SK-N-SH (cell line): ENCODE data around the gene FOXP1. TPM values are rescaled to one million over a fixed set of nuclear protein-coding genes. Genes with fewer than 3 reads are reported as not detected.

Experiments used
- CTCF ChIA-PET: fragments of 300-600, 350-600 bp; formaldehyde crosslinking; extraction: SDS; loops from one replicate; lab custom pipeline; 2021; lab: Yijun Ruan, JAX
- POLR2A ChIA-PET: fragments of 350-600 bp; sonication (Branson Sonifier 250); formaldehyde crosslinking; extraction: SDS; loops from one replicate; lab custom pipeline; 2020; ENCODE audit warnings: antibody characterized with exemption, inconsistent platforms; lab: Yijun Ruan, JAX
- DNase-seq: peaks from one replicate; pipeline ENCODE4 v3.0.0; 2012
- H2AFZ ChIP-seq: fragments of 200-600 bp; sonication (generic); 2 replicates; pipeline ENCODE4 v1.8.1; 2016; ENCODE audit warnings: antibody characterized with exemption, mild to moderate bottlenecking, low read depth
- H3F3A ChIP-seq: fragments of 200-600 bp; sonication (generic); replicated peaks from 2 replicates; pipeline ENCODE3; 2016; ENCODE audit warnings: antibody characterized with exemption, mild to moderate bottlenecking; ENCODE audit not compliant: insufficient read depth
- H3K27ac ChIP-seq, 2 experiments: fragments of 200-500 bp in 1 of 2; fragments of 200-600 bp in 1 of 2; sonication (Bioruptor generic) in 1 of 2; sonication (generic), shearing (Covaris generic) in 1 of 2; 2 replicates each; pipeline versions ENCODE4 v1.5.1 to v1.6.1; 2014 to 2016; ENCODE audit warnings: low read depth in 2 of 2, inconsistent platforms in 1 of 2, low read length in 1 of 2, mild to moderate bottlenecking in 1 of 2, mixed read lengths in 1 of 2
- H3K27me3 ChIP-seq: fragments of 200-600 bp; sonication (generic), shearing (Covaris generic); 2 replicates; pipeline ENCODE4 v1.6.1; 2016; ENCODE audit warnings: mixed run types; ENCODE audit not compliant: insufficient read depth
- H3K36me3 ChIP-seq, 2 experiments: fragments of 200-500 bp in 1 of 2; fragments of 200-600 bp in 1 of 2; sonication (Bioruptor generic) in 1 of 2; sonication (generic) in 1 of 2; replicated peaks in 1 of 2; 2 replicates each; pipeline versions ENCODE3 to v1.5.1; 2014 to 2016; ENCODE audit warnings: low read length in 1 of 2, mild to moderate bottlenecking in 1 of 2; ENCODE audit not compliant: insufficient read depth in 2 of 2, control insufficient read depth in 1 of 2
- H3K4me1 ChIP-seq, 2 experiments: fragments of 200-500 bp in 1 of 2; fragments of 200-600 bp in 1 of 2; sonication (Bioruptor generic) in 1 of 2; sonication (generic), shearing (Covaris generic) in 1 of 2; 2 replicates each; pipeline versions ENCODE4 v1.5.1 to v1.6.1; 2014 to 2016; ENCODE audit warnings: low read depth in 1 of 2, low read length in 1 of 2, mixed run types in 1 of 2; ENCODE audit not compliant: insufficient read depth in 2 of 2, control insufficient read depth in 1 of 2
- H3K4me2 ChIP-seq: fragments of 200-600 bp; sonication (generic), shearing (Covaris generic); 2 replicates; pipeline ENCODE4 v1.6.1; 2017; ENCODE audit warnings: mixed run types
- H3K4me3 ChIP-seq, 2 experiments: fragments of 200-500 bp in 1 of 2; fragments of 200-600 bp in 1 of 2; sonication (Bioruptor generic) in 1 of 2; sonication (generic), shearing (Covaris generic) in 1 of 2; 2 replicates each; pipeline versions ENCODE4 v1.5.1 to v1.8.1; 2014 to 2016; ENCODE audit warnings: low read depth in 2 of 2, inconsistent platforms in 1 of 2, low read length in 1 of 2, mild to moderate bottlenecking in 1 of 2, mixed read lengths in 1 of 2, moderate library complexity in 1 of 2
- H3K79me2 ChIP-seq: fragments of 200-600 bp; sonication (generic); 2 replicates; pipeline ENCODE4 v1.8.1; 2017; ENCODE audit warnings: mild to moderate bottlenecking; ENCODE audit not compliant: insufficient read depth
- H3K9ac ChIP-seq: fragments of 200-600 bp; sonication (generic); 2 replicates; pipeline ENCODE4 v1.6.1; 2017; ENCODE audit warnings: mixed run types
- H3K9me2 ChIP-seq: fragments of 200-600 bp; sonication (generic); 2 replicates; pipeline ENCODE4 v1.6.1; 2017; ENCODE audit warnings: mixed run types
- H3K9me3 ChIP-seq: fragments of 200-600 bp; sonication (generic); 2 replicates; pipeline ENCODE4 v1.6.1; 2017; ENCODE audit warnings: mixed run types, mild to moderate bottlenecking, moderate library complexity
- H4K20me1 ChIP-seq: fragments of 200-600 bp; sonication (generic); 2 replicates; pipeline ENCODE4 v1.6.1; 2017; ENCODE audit warnings: mild to moderate bottlenecking, mixed run types; ENCODE audit not compliant: insufficient read depth
- CHD2 ChIP-seq: fragments of 150-350 bp; IDR thresholded peaks from 2 replicates; pipeline ENCODE4 v1.6.1; 2018; ENCODE audit warnings: low read length; ENCODE audit not compliant: partially characterized antibody
- CTCF ChIP-seq: fragments of 200-600 bp; sonication (generic); IDR thresholded peaks from 2 replicates; pipeline ENCODE4 v1.6.1; 2017; ENCODE audit warnings: antibody characterized with exemption, mild to moderate bottlenecking, moderate library complexity
- ELF1 ChIP-seq: IDR thresholded peaks from 2 replicates; pipeline ENCODE4 v1.4.0; 2012
- EZH2phosphoT487 ChIP-seq: fragments of 200-600 bp; sonication (generic); IDR thresholded peaks from 2 replicates; pipeline ENCODE4 v1.6.1; 2017; ENCODE audit warnings: low read depth, mixed run types, mild to moderate bottlenecking, antibody characterized with exemption, moderate library complexity, borderline replicate concordance
- FOSL2 ChIP-seq: IDR thresholded peaks from 2 replicates; pipeline ENCODE4 v1.4.0; 2012; ENCODE audit warnings: low read depth, mild to moderate bottlenecking, moderate library complexity, borderline replicate concordance
- GABPA ChIP-seq: IDR thresholded peaks from 2 replicates; pipeline ENCODE4 v1.4.0; 2012; ENCODE audit warnings: low read depth, mild to moderate bottlenecking
- GATA2 ChIP-seq: sonication (generic); formaldehyde crosslinking; IDR thresholded peaks from 2 replicates; pipeline ENCODE4 v1.5.0; 2020; ENCODE audit warnings: mild to moderate bottlenecking, missing genetic modification reagents
- MAX ChIP-seq: IDR thresholded peaks from 2 replicates; pipeline ENCODE4 v1.4.0; 2012; ENCODE audit warnings: low read depth
- NRF1 ChIP-seq: IDR thresholded peaks from 2 replicates; pipeline ENCODE4 v1.6.1; 2012; ENCODE audit warnings: low read depth, mild to moderate bottlenecking, low read length
- POLR2AphosphoS5 ChIP-seq: IDR thresholded peaks from 2 replicates; pipeline ENCODE4 v1.6.1; 2012; ENCODE audit warnings: low read depth, low read length
- REST ChIP-seq: IDR thresholded peaks from 2 replicates; pipeline ENCODE4 v1.6.1; 2012; ENCODE audit warnings: mild to moderate bottlenecking, low read depth, low read length, moderate library complexity
- RXRA ChIP-seq: IDR thresholded peaks from 2 replicates; pipeline ENCODE4 v1.4.0; 2012; ENCODE audit warnings: low read depth, mild to moderate bottlenecking, borderline replicate concordance
- TCF12 ChIP-seq: IDR thresholded peaks from 2 replicates; pipeline ENCODE4 v1.4.0; 2012
- TEAD4 ChIP-seq: IDR thresholded peaks from 2 replicates; pipeline ENCODE4 v1.4.0; 2012; ENCODE audit warnings: mild to moderate bottlenecking, borderline replicate concordance; ENCODE audit not compliant: insufficient read depth
- USF2 ChIP-seq: fragments of 150-350 bp; IDR thresholded peaks from 2 replicates; pipeline ENCODE4 v1.6.1; 2017; ENCODE audit warnings: antibody characterized with exemption, low read length, low read depth, borderline replicate concordance
- YY1 ChIP-seq: IDR thresholded peaks from 2 replicates; pipeline ENCODE4 v1.4.0; 2012; ENCODE audit warnings: low read depth, mild to moderate bottlenecking
- WGBS: methylation state at CpG from one replicate; pipeline ENCODE4 v1.1.6; 2017; ENCODE audit warnings: low lambda C conversion rate; 5-methylcytosine and 5-hydroxymethylcytosine counted together
- polyA plus RNA-seq, 3 experiments: library from polyadenylated mRNA; depleted of rRNA; stranded (reverse); fragments of >200 nt; gene quantifications; 2 replicates each; pipeline ENCODE4 v1.2.3, GENCODE V29; 2012

Gene FOXP1
- polyA plus RNA-seq, 1 of the 3 experiments (the other 2 are of a cell fraction): 8.8 TPM

DNA sequence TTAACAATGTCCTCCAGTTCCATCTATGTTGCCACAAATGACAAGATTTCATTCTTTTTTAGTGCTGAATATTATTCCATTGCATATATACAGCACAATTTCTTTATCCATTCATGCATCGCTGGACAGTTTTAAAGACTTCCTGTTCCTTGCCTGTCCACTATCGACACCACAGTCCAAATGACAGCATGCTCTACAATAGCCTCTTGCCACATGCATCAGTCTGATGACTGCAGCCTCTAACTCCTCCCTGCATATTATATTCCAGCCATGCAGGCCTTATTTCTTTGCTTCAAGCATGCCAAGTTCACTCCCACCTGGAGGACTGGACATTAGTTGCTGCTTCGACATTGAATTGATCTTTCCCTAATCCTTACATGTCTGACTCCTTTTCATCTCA, 306.2 kb downstream of the FOXP1 start:
- H3K4me3 ChIP-seq: no peak overlapping the region
- peaks cover 46% of the 10 kb centered on the region; the same call in 1 of the 2 replicates for H3K79me2 ChIP-seq
- no peaks in the 10 kb centered on the region for H3K9me3 ChIP-seq
- H3K36me3 ChIP-seq: no peaks in the 10 kb centered on the region
- H3F3A ChIP-seq: no peaks in the 10 kb centered on the region
- no peak overlapping the region for H3K4me2 ChIP-seq
- DNase-seq: no peak
- H3K4me1 ChIP-seq: no peaks in the 10 kb centered on the region; a peak in 1 of 4 replicates
- ChIA-PET CTCF (no interaction called here), POLR2A (no interaction called here)
- H4K20me1 ChIP-seq: no peaks in the 10 kb centered on the region
- TF ChIP-seq CTCF (no peak), YY1 (no peak), USF2 (no peak), REST (no peak), GATA2 (no peak), POLR2AphosphoS5 (no peak), FOSL2 (no peak), CHD2 (no peak), MAX (no peak), TEAD4 (no peak), EZH2phosphoT487 (no peak), GABPA (no peak), TCF12 (no peak), RXRA (no peak), NRF1 (no peak), ELF1 (no peak)
- no peak overlapping the region for H3K9ac ChIP-seq
- no peaks in the 10 kb centered on the region for H3K9me2 ChIP-seq
- H2AFZ ChIP-seq: no peak overlapping the region
- H3K27ac ChIP-seq: no peak overlapping the region
- no peaks in the 10 kb centered on the region for H3K27me3 ChIP-seq
- WGBS: 93% methylated on average over 3 of the region's 3 CpGs
